Placental pericyte (primary cell): Measurements from ENCODE around the gene SIPA1L2. TPM values are rescaled to one million over a fixed set of nuclear protein-coding genes. Genes with fewer than 3 reads are reported as not detected.

Experiments
- total RNA-seq: library from RNA; depleted of rRNA; stranded (reverse); fragments of >200 nt; gene quantifications from 2 replicates; pipeline ENCODE4 v1.2.3, GENCODE V29; 2012

Gene SIPA1L2, protein sequence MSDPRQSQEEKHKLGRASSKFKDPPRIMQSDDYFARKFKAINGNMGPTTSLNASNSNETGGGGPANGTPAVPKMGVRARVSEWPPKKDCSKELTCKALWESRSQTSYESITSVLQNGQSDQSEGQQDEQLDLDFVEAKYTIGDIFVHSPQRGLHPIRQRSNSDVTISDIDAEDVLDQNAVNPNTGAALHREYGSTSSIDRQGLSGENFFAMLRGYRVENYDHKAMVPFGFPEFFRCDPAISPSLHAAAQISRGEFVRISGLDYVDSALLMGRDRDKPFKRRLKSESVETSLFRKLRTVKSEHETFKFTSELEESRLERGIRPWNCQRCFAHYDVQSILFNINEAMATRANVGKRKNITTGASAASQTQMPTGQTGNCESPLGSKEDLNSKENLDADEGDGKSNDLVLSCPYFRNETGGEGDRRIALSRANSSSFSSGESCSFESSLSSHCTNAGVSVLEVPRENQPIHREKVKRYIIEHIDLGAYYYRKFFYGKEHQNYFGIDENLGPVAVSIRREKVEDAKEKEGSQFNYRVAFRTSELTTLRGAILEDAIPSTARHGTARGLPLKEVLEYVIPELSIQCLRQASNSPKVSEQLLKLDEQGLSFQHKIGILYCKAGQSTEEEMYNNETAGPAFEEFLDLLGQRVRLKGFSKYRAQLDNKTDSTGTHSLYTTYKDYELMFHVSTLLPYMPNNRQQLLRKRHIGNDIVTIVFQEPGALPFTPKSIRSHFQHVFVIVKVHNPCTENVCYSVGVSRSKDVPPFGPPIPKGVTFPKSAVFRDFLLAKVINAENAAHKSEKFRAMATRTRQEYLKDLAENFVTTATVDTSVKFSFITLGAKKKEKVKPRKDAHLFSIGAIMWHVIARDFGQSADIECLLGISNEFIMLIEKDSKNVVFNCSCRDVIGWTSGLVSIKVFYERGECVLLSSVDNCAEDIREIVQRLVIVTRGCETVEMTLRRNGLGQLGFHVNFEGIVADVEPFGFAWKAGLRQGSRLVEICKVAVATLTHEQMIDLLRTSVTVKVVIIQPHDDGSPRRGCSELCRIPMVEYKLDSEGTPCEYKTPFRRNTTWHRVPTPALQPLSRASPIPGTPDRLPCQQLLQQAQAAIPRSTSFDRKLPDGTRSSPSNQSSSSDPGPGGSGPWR (N-terminal part only)
- total RNA-seq: 7.6 and 21.4 TPM in 2 replicates

DNA sequence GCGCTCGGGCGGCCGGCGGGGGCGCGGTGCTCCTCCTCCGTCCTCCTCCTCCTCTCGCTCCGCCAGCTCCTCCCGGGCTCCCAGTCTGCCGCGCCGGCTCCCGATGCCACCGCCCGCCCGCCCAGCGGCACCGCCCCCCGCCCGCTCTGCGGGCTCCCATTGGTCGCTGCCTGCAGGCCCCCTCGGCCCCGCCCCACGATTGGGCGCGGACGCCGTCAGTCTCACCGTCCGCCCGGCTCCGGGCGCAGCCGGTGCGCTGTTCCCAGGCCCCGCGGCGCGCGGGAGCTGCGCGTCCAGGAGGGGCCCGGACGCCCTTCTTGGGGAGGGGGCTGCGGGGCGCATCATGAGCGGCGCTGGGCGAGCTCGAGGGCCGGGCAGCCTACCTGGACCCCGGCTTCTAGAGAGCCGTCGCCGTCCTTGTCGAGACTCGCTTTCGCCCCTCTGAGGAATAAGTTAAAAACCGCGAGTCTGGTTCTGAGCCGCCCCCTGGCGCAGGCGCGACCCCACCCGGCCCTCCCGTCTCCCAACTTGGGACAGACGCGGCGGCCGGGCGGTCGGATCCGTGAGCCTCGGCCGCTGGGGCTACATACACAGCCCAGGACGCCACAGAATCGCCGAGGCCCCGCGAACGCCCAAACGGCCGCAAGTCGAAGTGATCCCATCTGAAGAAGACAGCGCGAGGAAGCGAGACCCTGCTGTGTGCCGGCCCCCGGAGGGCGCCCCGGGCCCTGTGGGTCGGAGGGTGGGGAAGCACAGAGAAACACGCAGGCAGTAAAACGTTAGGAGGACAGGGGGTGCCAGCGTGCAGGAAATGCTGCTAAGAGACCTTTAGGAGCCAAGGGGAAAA, at the start of gene SIPA1L2:
TSS of gene SIPA1L2 (minus strand) at position 87 of the 847 bp plus-strand sequence. CDS start 114,794 bp downstream, outside the sequence.

Other genes starting within 250 kb of the SIPA1L2 start
- gene MAP10, start 175.3 kb upstream of the SIPA1L2 start, total RNA-seq: 2.4 and 2.6 TPM in 2 replicates